HEK293 (cell line): ENCODE data around the gene ZNF221.

ENCODE experiments used
- CTCF ChIA-PET: fragments of 350-600 bp; formaldehyde crosslinking; extraction: SDS; loops from one replicate; lab custom pipeline; 2021; ENCODE audit warnings: antibody characterized with exemption; lab: Yijun Ruan, JAX
- POLR2A ChIA-PET: fragments of 300-600 bp; formaldehyde crosslinking; extraction: SDS; loops from one replicate; lab custom pipeline; 2020; ENCODE audit warnings: antibody characterized with exemption, inconsistent platforms; lab: Yijun Ruan, JAX
- H3K27ac ChIP-seq: fragments of 200-500 bp; sonication (Bioruptor generic); 2 replicates; pipeline ENCODE4 v1.5.1; 2014; ENCODE audit warnings: low read depth, low read length, control low read depth, inconsistent platforms; ENCODE audit errors: extremely low read depth
- H3K36me3 ChIP-seq, 2 experiments: fragments of 200-500 bp in 1 of 2; sonication (Bioruptor generic) in 1 of 2; 1 replicate in 1 of 2; 2 replicates in 1 of 2; pipeline ENCODE4 v1.5.1; 2014 to 2017; ENCODE audit warnings: inconsistent platforms in 2 of 2, low read length in 2 of 2; ENCODE audit not compliant: control insufficient read depth in 2 of 2, insufficient read depth in 1 of 2
- H3K4me1 ChIP-seq: fragments of 200-500 bp; sonication (Bioruptor generic); 2 replicates; pipeline ENCODE4 v1.5.1; 2014; ENCODE audit warnings: mild to moderate bottlenecking, low read length, inconsistent platforms; ENCODE audit not compliant: control insufficient read depth, insufficient read depth
- H3K4me3 ChIP-seq: 2 replicates; pipeline ENCODE4 v1.5.1; 2011; ENCODE audit warnings: low read depth, mild to moderate bottlenecking, control low read depth, low read length, moderate library complexity
- H3K9me3 ChIP-seq: fragments of 200-500 bp; sonication (Bioruptor generic); 2 replicates; pipeline ENCODE4 v1.5.1; 2014; ENCODE audit warnings: low read depth, low read length, inconsistent platforms; ENCODE audit not compliant: control insufficient read depth, insufficient read depth
- AEBP2 ChIP-seq: fragments of 450-650 bp; formaldehyde crosslinking; IDR thresholded peaks from 2 replicates; pipeline ENCODE4 v1.5.1; 2016; ENCODE audit warnings: missing biosample characterization, missing genetic modification characterization, borderline replicate concordance
- HOXA7 ChIP-seq: sonication (generic); formaldehyde crosslinking; IDR thresholded peaks from 2 replicates; pipeline ENCODE4 v1.8.1; 2022; ENCODE audit warnings: missing genetic modification reagents, borderline replicate concordance
- SALL2 ChIP-seq: fragments of 450-650 bp; formaldehyde crosslinking; IDR thresholded peaks from 2 replicates; pipeline ENCODE4 v1.5.0; 2017; ENCODE audit warnings: missing biosample characterization, mild to moderate bottlenecking, missing genetic modification characterization, borderline replicate concordance
- SCRT2 ChIP-seq: fragments of 450-650 bp; formaldehyde crosslinking; IDR thresholded peaks from 2 replicates; pipeline ENCODE4 v1.5.1; 2016; ENCODE audit warnings: missing biosample characterization, missing genetic modification characterization
- SP7 ChIP-seq: fragments of 450-650 bp; formaldehyde crosslinking; IDR thresholded peaks from 2 replicates; pipeline ENCODE4 v1.5.1; 2016; ENCODE audit warnings: missing biosample characterization, missing genetic modification characterization
- ZEB2 ChIP-seq: fragments of 450-650 bp; formaldehyde crosslinking; IDR thresholded peaks from 2 replicates; pipeline ENCODE4 v1.5.1; 2016; ENCODE audit warnings: missing biosample characterization, missing genetic modification characterization
- ZNF10 ChIP-seq: fragments of 450-650 bp; formaldehyde crosslinking; IDR thresholded peaks from 2 replicates; pipeline ENCODE4 v1.5.1; 2017; ENCODE audit warnings: missing biosample characterization, missing genetic modification characterization
- ZNF175 ChIP-seq: fragments of 450-650 bp; formaldehyde crosslinking; IDR thresholded peaks from 2 replicates; pipeline ENCODE4 v1.5.1; 2016; ENCODE audit warnings: missing biosample characterization, missing genetic modification characterization
- ZNF302 ChIP-seq: fragments of 450-650 bp; formaldehyde crosslinking; IDR thresholded peaks from 2 replicates; pipeline ENCODE4 v1.5.1; 2016; ENCODE audit warnings: missing biosample characterization, missing genetic modification characterization, low read depth
- ZNF311 ChIP-seq: fragments of 450-650 bp; formaldehyde crosslinking; IDR thresholded peaks from 2 replicates; pipeline ENCODE4 v1.5.1; 2017; ENCODE audit warnings: missing biosample characterization, missing genetic modification characterization, borderline replicate concordance
- ZNF37A ChIP-seq: fragments of 450-650 bp; IDR thresholded peaks from 2 replicates; pipeline ENCODE4 v1.5.1; 2018; ENCODE audit warnings: missing biosample characterization, missing genetic modification characterization
- ZNF426 ChIP-seq: fragments of 450-650 bp; formaldehyde crosslinking; IDR thresholded peaks from 2 replicates; pipeline ENCODE4 v1.5.1; 2017; ENCODE audit warnings: missing biosample characterization, missing genetic modification characterization, mild to moderate bottlenecking, inconsistent platforms, moderate library complexity
- ZNF596 ChIP-seq: fragments of 450-650 bp; IDR thresholded peaks from 2 replicates; pipeline ENCODE4 v1.5.0; 2018; ENCODE audit warnings: missing biosample characterization, mild to moderate bottlenecking, missing genetic modification characterization, moderate library complexity
- ZNF692 ChIP-seq: fragments of 450-650 bp; formaldehyde crosslinking; IDR thresholded peaks from 2 replicates; pipeline ENCODE4 v1.5.1; 2016; ENCODE audit warnings: missing biosample characterization, missing genetic modification characterization
- ZNF776 ChIP-seq: fragments of 450-650 bp; formaldehyde crosslinking; IDR thresholded peaks from 2 replicates; pipeline ENCODE4 v1.5.0; 2017; ENCODE audit warnings: missing biosample characterization, missing genetic modification characterization, borderline replicate concordance
- ZXDB ChIP-seq: fragments of 450-650 bp; formaldehyde crosslinking; IDR thresholded peaks from 2 replicates; pipeline ENCODE4 v1.5.1; 2016; ENCODE audit warnings: missing biosample characterization, missing genetic modification characterization
- TF ChIP-seq, protein P1 (sequence below): fragments of 450-650 bp; formaldehyde crosslinking; IDR thresholded peaks from 2 replicates; pipeline ENCODE4 v1.5.1; 2016; ENCODE audit warnings: missing biosample characterization, missing genetic modification characterization
- TF ChIP-seq, protein P2 (sequence below): fragments of 450-650 bp; formaldehyde crosslinking; conservative IDR thresholded peaks from 2 replicates; pipeline ENCODE4 v1.5.1; 2016; ENCODE audit warnings: low read depth, missing biosample characterization, missing genetic modification characterization
- TF ChIP-seq, protein P3 (sequence below): fragments of 450-650 bp; IDR thresholded peaks from 2 replicates; pipeline ENCODE4 v1.5.1; 2018; ENCODE audit warnings: missing biosample characterization, missing genetic modification characterization

The ZNF221 gene

DNA sequence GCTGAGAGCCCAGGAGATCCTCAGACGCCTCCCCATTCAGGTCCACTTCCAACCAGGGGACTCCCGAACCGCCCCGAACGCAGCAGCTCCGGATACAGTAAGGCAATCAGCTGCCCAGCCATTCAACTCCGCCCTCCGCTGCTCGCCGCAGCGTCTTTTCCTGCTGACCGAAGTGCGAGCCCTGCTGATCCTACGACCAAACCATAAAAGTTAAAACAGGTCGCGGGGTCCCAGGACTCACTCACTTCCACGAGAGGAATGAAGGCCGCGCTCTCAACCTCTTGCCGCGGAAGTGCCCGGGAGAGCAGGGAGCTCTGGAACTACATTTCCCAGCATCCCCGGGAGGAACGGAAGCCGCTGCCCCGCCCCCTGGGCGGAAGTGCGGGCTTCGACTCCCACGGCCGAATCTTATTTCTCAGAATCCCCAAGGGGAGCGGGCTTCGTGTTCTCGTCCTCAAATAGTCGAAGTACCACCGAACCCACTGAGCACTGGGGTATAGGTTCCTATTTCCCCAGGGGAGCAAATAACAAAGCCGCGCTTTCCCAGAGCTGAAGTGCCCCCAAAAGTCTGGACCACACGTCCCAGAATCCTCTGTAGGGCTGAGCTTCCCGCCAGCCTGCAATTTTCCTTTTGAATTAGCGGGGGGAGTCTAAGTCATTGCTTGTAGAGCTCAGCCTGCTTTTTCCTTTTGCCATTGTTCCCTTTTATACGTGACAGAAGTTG, 15.9 kb upstream of the ZNF221 start, which contains the start of gene ZNF45 (continued):
- TF ChIP-seq ZNF311 (tag by site-specific recombination) (no peak), ZNF692 (peak; percentile 90), ZNF596 (no peak), ZNF37A (no peak), ZNF776 (tag by site-specific recombination) (no peak), ZNF302 (tag by site-specific recombination) (0 out of 2 replicates have a peak, but pooled peaks have one; percentile 17), ZNF10 (tag by site-specific recombination) (0 out of 2 replicates have a peak, but pooled peaks have one; percentile 63)
- TF ChIP-seq, protein P1, sequence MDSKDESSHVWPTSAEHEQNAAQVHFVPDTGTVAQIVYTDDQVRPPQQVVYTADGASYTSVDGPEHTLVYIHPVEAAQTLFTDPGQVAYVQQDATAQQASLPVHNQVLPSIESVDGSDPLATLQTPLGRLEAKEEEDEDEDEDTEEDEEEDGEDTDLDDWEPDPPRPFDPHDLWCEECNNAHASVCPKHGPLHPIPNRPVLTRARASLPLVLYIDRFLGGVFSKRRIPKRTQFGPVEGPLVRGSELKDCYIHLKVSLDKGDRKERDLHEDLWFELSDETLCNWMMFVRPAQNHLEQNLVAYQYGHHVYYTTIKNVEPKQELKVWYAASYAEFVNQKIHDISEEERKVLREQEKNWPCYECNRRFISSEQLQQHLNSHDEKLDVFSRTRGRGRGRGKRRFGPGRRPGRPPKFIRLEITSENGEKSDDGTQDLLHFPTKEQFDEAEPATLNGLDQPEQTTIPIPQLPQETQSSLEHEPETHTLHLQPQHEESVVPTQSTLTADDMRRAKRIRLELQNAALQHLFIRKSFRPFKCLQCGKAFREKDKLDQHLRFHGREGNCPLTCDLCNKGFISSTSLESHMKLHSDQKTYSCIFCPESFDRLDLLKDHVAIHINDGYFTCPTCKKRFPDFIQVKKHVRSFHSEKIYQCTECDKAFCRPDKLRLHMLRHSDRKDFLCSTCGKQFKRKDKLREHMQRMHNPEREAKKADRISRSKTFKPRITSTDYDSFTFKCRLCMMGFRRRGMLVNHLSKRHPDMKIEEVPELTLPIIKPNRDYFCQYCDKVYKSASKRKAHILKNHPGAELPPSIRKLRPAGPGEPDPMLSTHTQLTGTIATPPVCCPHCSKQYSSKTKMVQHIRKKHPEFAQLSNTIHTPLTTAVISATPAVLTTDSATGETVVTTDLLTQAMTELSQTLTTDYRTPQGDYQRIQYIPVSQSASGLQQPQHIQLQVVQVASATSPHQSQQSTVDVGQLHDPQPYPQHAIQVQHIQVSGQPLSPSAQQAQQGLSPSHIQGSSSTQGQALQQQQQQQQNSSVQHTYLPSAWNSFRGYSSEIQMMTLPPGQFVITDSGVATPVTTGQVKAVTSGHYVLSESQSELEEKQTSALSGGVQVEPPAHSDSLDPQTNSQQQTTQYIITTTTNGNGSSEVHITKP (tag by site-specific recombination), result peak; percentile 96

DNA sequence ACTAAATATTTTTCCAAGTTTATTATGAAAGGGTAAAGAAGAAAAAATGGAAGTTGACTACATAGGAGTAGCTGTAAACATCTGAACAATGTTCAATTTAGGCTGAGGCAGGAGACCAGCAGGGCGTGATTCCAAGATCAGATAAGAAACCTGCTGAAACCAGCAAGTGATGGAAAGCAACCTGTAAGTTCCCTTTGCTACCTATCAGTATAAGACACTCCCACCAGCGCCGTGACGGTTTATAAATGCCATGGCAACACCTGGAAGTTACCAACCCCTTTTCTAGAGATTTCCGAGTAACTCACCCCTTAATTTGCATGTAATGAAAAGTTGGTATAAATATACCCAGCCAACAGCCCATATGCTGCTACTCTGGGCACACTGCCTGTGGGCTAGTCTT, 14.8 kb upstream of the ZNF221 start:
- H3K27ac ChIP-seq, result no peak overlapping the region
- no peak overlapping the region for H3K4me3 ChIP-seq
- H3K4me1 ChIP-seq, result peaks cover 18% of the 10 kb centered on the region
- ChIA-PET CTCF (interaction anchor here (0.5 to 2.7 kb wide), 6 partner anchors 14 to 171 kb away, joined by 3 to 19 read pairs (median 3); partner anchors contain the start of gene ZNF221), POLR2A (interaction anchor here (1.3 to 2.3 kb wide), 11 partner anchors 10 to 473 kb away, joined by 3 to 114 read pairs (median 15); partner anchors contain the start of genes ZNF221, ZNF223, ZNF224 and ZNF230)
- H3K9me3 ChIP-seq, result peaks cover 11% of the 10 kb centered on the region
- TF ChIP-seq SCRT2 (tag by site-specific recombination) (0 out of 2 replicates have a peak, but pooled peaks have one; percentile 8), ZEB2 (tag by site-specific recombination) (no peak), HOXA7 (CRISPR knock-in tag) (no peak), AEBP2 (no peak), ZNF692 (no peak), ZXDB (tag by site-specific recombination) (no peak), ZNF175 (no peak), SP7 (no peak), ZNF426 (tag by site-specific recombination) (no peak), SALL2 (no peak)
- TF ChIP-seq, protein P2, sequence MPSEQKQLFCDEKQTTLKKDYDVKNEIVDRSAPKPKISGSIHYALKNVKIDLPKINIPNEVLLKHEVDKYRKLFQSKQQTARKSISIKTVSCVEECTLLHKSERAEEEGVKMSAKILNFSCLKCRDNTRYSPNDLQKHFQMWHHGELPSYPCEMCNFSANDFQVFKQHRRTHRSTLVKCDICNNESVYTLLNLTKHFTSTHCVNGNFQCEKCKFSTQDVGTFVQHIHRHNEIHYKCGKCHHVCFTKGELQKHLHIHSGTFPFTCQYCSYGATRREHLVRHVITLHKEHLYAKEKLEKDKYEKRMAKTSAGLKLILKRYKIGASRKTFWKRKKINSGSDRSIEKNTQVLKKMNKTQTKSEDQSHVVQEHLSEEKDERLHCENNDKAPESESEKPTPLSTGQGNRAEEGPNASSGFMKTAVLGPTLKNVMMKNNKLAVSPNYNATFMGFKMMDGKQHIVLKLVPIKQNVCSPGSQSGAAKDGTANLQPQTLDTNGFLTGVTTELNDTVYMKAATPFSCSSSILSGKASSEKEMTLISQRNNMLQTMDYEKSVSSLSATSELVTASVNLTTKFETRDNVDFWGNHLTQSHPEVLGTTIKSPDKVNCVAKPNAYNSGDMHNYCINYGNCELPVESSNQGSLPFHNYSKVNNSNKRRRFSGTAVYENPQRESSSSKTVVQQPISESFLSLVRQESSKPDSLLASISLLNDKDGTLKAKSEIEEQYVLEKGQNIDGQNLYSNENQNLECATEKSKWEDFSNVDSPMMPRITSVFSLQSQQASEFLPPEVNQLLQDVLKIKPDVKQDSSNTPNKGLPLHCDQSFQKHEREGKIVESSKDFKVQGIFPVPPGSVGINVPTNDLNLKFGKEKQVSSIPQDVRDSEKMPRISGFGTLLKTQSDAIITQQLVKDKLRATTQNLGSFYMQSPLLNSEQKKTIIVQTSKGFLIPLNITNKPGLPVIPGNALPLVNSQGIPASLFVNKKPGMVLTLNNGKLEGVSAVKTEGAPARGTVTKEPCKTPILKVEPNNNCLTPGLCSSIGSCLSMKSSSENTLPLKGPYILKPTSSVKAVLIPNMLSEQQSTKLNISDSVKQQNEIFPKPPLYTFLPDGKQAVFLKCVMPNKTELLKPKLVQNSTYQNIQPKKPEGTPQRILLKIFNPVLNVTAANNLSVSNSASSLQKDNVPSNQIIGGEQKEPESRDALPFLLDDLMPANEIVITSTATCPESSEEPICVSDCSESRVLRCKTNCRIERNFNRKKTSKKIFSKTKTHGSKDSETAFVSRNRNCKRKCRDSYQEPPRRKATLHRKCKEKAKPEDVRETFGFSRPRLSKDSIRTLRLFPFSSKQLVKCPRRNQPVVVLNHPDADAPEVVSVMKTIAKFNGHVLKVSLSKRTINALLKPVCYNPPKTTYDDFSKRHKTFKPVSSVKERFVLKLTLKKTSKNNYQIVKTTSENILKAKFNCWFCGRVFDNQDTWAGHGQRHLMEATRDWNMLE (tag by site-specific recombination), result no peak
- TF ChIP-seq, protein P3, sequence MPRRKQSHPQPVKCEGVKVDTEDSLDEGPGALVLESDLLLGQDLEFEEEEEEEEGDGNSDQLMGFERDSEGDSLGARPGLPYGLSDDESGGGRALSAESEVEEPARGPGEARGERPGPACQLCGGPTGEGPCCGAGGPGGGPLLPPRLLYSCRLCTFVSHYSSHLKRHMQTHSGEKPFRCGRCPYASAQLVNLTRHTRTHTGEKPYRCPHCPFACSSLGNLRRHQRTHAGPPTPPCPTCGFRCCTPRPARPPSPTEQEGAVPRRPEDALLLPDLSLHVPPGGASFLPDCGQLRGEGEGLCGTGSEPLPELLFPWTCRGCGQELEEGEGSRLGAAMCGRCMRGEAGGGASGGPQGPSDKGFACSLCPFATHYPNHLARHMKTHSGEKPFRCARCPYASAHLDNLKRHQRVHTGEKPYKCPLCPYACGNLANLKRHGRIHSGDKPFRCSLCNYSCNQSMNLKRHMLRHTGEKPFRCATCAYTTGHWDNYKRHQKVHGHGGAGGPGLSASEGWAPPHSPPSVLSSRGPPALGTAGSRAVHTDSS, result 0 out of 2 replicates have a peak, but pooled peaks have one; percentile 6
- H3K36me3 ChIP-seq, result peaks cover 25 to 28% of the 10 kb centered on the region in 2 experiments
